AG10803 (cell line): ENCODE data around the gene MRPS7.
"Not testable (repeated sequence)": the region's sequence is repeated elsewhere in the genome, so short reads cannot be mapped to it uniquely, and the experiment has no call there.

Experiments
- DNase-seq: peaks from one replicate; pipeline ENCODE4 v3.0.0; 2010; ENCODE audit warnings: low read depth
- H3K4me3 ChIP-seq: 2 replicates; pipeline ENCODE4 v1.5.1; 2011; ENCODE audit warnings: mild to moderate bottlenecking, low read length, control low read depth
- CTCF ChIP-seq: conservative IDR thresholded peaks from 2 replicates; pipeline ENCODE4 v1.5.1; 2011; ENCODE audit warnings: mild to moderate bottlenecking, low read length, control low read depth, inconsistent platforms

Gene MRPS7

GRCh38 chr17:75244133-75244866 lies 17.4 kb upstream of the MRPS7 start:
- TF ChIP-seq CTCF: no peak
- no peak overlapping the region for H3K4me3 ChIP-seq
- no peak for DNase-seq

GRCh38 chr17:75245011-75245410 lies 16.7 kb upstream of the MRPS7 start:
- H3K4me3 ChIP-seq: no peak overlapping the region
- DNase-seq: no peak
- no peak for TF ChIP-seq CTCF

- no peak for DNase-seq
- no peak overlapping the region for H3K4me3 ChIP-seq
- no peak for TF ChIP-seq CTCF
These were observed 15.3 kb upstream of the MRPS7 start for GRCh38 chr17:75246404-75246803.

- no peak for TF ChIP-seq CTCF
- no peak for DNase-seq
- H3K4me3 ChIP-seq: peak overlapping the region; percentile 50
These were observed 12.1 kb upstream of the MRPS7 start for GRCh38 chr17:75249564-75249963.

GRCh38 chr17:75250009-75250471 lies 11.6 kb upstream of the MRPS7 start:
- DNase-seq: peak; percentile 74
- TF ChIP-seq CTCF: no peak
- peak overlapping the region; percentile 50 for H3K4me3 ChIP-seq

GRCh38 chr17:75252039-75252816 lies 9.5 kb upstream of the MRPS7 start:
- no peak overlapping the region for H3K4me3 ChIP-seq
- no peak for DNase-seq
- TF ChIP-seq CTCF: no peak

GRCh38 chr17:75255954-75256698 lies 5.6 kb upstream of the MRPS7 start:
- DNase-seq: peak; percentile 36
- H3K4me3 ChIP-seq: not testable (repeated sequence)

- not testable (repeated sequence) for DNase-seq
These were observed 4.5 kb upstream of the MRPS7 start for GRCh38 chr17:75257228-75257627.

More at GRCh38 chr17:75257228-75257627, 4.5 kb upstream of the MRPS7 start:
- not testable (repeated sequence) for H3K4me3 ChIP-seq
